Endothelial cell (in vitro differentiated cells): ENCODE data around the gene SPATA31C1. TPM values are rescaled to one million over a fixed set of nuclear protein-coding genes. Genes with fewer than 3 reads are reported as not detected.

Experiments used
- DNase-seq: peaks from one replicate; pipeline ENCODE4 v3.0.0; 2021; ENCODE audit warnings: low spot score
- H3K27ac Mint-ChIP-seq: one replicate; pipeline ENCODE4 v1.8.0; 2021; ENCODE audit warnings: mixed read lengths, inconsistent platforms; ENCODE audit not compliant: unreplicated experiment
- H3K27me3 Mint-ChIP-seq: one replicate; pipeline ENCODE4 v1.8.0; 2021; ENCODE audit warnings: mild to moderate bottlenecking, moderate library complexity, mixed read lengths, inconsistent platforms; ENCODE audit not compliant: unreplicated experiment
- H3K36me3 Mint-ChIP-seq: one replicate; pipeline ENCODE4 v1.8.0; 2021; ENCODE audit warnings: mild to moderate bottlenecking, low read depth, mixed read lengths, inconsistent platforms; ENCODE audit not compliant: unreplicated experiment
- H3K4me1 Mint-ChIP-seq: one replicate; pipeline ENCODE4 v1.8.0; 2021; ENCODE audit warnings: mild to moderate bottlenecking, mixed read lengths, inconsistent platforms; ENCODE audit not compliant: unreplicated experiment
- H3K4me3 Mint-ChIP-seq: one replicate; pipeline ENCODE4 v1.8.0; 2021; ENCODE audit warnings: mild to moderate bottlenecking, mixed read lengths, inconsistent platforms; ENCODE audit not compliant: unreplicated experiment
- H3K9me3 Mint-ChIP-seq: one replicate; pipeline ENCODE4 v1.8.0; 2021; ENCODE audit warnings: mixed read lengths, inconsistent platforms; ENCODE audit not compliant: unreplicated experiment
- total RNA-seq: library from RNA; stranded (reverse); fragmentation: NEBNext Ultra II Directional; extraction: Animal tissue kit (Norgen Biotek cat#: 25700); gene quantifications from one replicate; pipeline ENCODE4 v1.2.1, GENCODE V29; 2021; ENCODE audit not compliant: unreplicated experiment
- TF ChIP-seq, protein P1 (sequence below): fragments of 200-600 bp; sonication (generic); IDR thresholded peaks from one replicate; pipeline ENCODE4 v1.5.0; 2021; ENCODE audit warnings: antibody characterized with exemption; ENCODE audit not compliant: unreplicated experiment

The SPATA31C1 gene
- total RNA-seq, 1 donor from 2014 or later = not detected

DNA sequence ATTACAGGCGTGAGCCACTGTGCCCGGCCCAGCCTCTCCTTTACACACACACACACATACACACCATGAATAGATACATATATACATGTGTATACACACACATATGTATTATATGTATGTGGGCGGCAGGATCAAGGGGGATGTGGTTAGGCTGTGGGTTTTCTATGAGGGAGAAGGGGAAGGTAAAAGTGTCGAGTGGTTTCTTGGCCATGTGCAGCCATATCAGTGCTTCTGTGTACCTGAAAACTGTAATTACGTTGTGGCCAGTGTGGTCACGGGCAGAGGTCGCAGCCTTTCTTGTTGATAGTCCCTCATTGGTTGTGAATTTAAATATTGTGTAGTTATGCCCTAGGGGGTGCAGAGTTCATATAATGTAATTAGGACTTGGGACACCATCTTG, 40.1 kb downstream of the SPATA31C1 start:
- no peaks in the 10 kb centered on the region for H3K9me3 Mint-ChIP-seq
- peaks cover 2% of the 10 kb centered on the region for H3K4me1 Mint-ChIP-seq
- no peaks in the 10 kb centered on the region for H3K36me3 Mint-ChIP-seq
- TF ChIP-seq, protein P1, sequence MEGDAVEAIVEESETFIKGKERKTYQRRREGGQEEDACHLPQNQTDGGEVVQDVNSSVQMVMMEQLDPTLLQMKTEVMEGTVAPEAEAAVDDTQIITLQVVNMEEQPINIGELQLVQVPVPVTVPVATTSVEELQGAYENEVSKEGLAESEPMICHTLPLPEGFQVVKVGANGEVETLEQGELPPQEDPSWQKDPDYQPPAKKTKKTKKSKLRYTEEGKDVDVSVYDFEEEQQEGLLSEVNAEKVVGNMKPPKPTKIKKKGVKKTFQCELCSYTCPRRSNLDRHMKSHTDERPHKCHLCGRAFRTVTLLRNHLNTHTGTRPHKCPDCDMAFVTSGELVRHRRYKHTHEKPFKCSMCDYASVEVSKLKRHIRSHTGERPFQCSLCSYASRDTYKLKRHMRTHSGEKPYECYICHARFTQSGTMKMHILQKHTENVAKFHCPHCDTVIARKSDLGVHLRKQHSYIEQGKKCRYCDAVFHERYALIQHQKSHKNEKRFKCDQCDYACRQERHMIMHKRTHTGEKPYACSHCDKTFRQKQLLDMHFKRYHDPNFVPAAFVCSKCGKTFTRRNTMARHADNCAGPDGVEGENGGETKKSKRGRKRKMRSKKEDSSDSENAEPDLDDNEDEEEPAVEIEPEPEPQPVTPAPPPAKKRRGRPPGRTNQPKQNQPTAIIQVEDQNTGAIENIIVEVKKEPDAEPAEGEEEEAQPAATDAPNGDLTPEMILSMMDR = no peak
- H3K27me3 Mint-ChIP-seq = no peaks in the 10 kb centered on the region
- DNase-seq = no peak
- H3K4me3 Mint-ChIP-seq = no peak overlapping the region
- no peak overlapping the region for H3K27ac Mint-ChIP-seq

DNA sequence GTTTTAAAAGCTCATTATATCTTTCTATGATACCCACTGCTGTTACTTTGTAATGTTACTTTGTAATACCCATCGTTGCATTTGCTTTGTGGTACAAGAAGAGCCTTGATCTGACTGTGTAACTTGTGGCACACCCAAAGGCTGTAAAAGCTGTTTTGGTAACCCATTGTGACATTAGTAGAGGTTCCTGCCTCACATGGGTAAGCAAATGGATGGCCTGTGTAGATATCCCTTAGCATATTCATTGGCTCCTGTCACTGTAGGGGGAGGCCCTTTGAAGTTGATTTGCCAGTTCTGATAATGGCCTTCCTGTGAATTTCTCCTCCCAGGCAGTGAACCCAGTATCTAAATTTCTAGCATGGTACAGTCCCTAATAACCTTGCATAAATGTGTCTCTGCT, 40.8 kb downstream of the SPATA31C1 start:
- H3K27ac Mint-ChIP-seq = no peak overlapping the region
- H3K4me1 Mint-ChIP-seq = peaks cover 2% of the 10 kb centered on the region
- no peaks in the 10 kb centered on the region for H3K36me3 Mint-ChIP-seq
- DNase-seq = no peak
- TF ChIP-seq, protein P1 = no peak
- no peak overlapping the region for H3K4me3 Mint-ChIP-seq
- H3K27me3 Mint-ChIP-seq = no peaks in the 10 kb centered on the region
- no peaks in the 10 kb centered on the region for H3K9me3 Mint-ChIP-seq

- H3K27me3 Mint-ChIP-seq = no peaks in the 10 kb centered on the region
- no peaks in the 10 kb centered on the region for H3K9me3 Mint-ChIP-seq
- TF ChIP-seq, protein P1 = no peak
- no peak overlapping the region for H3K27ac Mint-ChIP-seq
- no peaks in the 10 kb centered on the region for H3K36me3 Mint-ChIP-seq
- DNase-seq = no peak
- no peak overlapping the region for H3K4me3 Mint-ChIP-seq
- H3K4me1 Mint-ChIP-seq = peaks cover 2% of the 10 kb centered on the region
Observed at GRCh38 chr9:87959916-87960581, 42.3 kb downstream of the SPATA31C1 start.

DNA sequence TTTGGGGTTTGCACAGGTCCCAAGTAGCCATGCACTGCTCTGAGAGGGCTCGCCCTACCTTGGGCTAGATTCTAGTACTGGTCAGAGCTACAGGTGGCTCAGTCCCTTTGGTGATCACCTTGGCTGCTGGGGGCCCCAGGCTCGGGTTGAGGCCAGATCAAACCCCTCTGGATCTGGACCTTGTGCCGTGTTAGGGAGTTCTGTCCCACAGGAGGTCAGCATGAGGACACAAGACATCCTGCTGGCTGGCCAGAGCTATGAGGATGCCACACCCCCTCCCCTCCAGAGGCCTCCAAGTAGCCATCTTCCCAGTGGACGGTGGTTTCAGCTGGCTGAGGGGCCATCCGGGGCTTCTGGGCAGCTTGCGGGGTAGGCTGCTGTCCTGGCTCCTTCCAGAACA, 46.0 kb downstream of the SPATA31C1 start:
- H3K9me3 Mint-ChIP-seq = no peaks in the 10 kb centered on the region
- TF ChIP-seq, protein P1 = no peak
- no peaks in the 10 kb centered on the region for H3K36me3 Mint-ChIP-seq
- no peak for DNase-seq
- H3K27me3 Mint-ChIP-seq = no peaks in the 10 kb centered on the region
- no peak overlapping the region for H3K27ac Mint-ChIP-seq
- H3K4me3 Mint-ChIP-seq = no peak overlapping the region
- no peaks in the 10 kb centered on the region for H3K4me1 Mint-ChIP-seq

- no peak for DNase-seq
- no peak overlapping the region for H3K4me3 Mint-ChIP-seq
- no peak overlapping the region for H3K27ac Mint-ChIP-seq
- H3K27me3 Mint-ChIP-seq = no peaks in the 10 kb centered on the region
- TF ChIP-seq, protein P1 = no peak
- no peaks in the 10 kb centered on the region for H3K4me1 Mint-ChIP-seq
- no peaks in the 10 kb centered on the region for H3K9me3 Mint-ChIP-seq
- no peaks in the 10 kb centered on the region for H3K36me3 Mint-ChIP-seq
Observed at GRCh38 chr9:87964826-87965225, 47.1 kb downstream of the SPATA31C1 start.
